IPS-NIHi11 (cell line): Measurements from ENCODE around the gene SMPDL3B.
"Not testable (repeated sequence)": the region's sequence is repeated elsewhere in the genome, so short reads cannot be mapped to it uniquely, and the experiment has no call there.

Experiments used
- DNase-seq: peaks from one replicate; pipeline ENCODE4 v3.0.0; 2012; ENCODE audit warnings: mixed read lengths, low spot score

SMPDL3B gene

DNA sequence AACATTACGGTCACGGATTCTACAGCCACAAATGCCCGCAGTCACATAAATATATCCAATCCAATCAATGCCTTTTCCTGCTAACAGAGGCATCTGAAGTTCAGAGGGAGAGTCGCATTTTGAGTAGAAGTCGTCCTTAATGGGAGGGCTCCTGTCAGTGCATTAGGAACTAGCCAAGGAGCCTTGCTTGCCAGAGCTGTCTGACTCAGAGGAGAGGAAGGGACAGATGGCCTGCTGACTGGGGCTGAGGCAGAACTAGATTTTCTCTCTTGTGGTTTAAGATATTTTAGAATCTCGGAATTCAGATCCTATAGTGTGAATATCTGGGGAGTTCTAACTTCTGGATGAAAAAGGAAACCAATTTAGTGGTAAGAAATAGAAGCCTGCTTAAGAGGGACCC is 35.6 kb downstream of the SMPDL3B start:
- DNase-seq: no peak

DNA sequence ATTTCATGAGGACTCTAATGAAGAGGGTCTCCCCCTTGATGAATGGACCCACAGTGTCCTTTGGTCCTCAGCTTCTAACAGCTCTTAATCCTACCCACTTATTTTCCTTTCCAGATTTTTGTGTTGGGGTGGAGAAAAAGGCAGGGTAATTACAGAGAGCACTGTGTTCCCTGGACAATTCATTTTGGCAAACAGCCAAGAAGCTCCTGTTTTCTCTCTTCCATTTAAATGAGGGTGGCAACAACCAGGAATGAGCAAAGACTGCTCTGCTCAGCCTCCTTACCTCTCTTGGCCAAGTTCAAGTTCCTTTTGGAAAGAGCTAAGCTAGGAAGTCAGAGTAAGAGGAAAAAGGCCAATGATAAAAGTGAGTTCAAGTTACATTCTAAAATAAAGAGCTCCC is 36.9 kb downstream of the SMPDL3B start:
- DNase-seq: no peak

DNA sequence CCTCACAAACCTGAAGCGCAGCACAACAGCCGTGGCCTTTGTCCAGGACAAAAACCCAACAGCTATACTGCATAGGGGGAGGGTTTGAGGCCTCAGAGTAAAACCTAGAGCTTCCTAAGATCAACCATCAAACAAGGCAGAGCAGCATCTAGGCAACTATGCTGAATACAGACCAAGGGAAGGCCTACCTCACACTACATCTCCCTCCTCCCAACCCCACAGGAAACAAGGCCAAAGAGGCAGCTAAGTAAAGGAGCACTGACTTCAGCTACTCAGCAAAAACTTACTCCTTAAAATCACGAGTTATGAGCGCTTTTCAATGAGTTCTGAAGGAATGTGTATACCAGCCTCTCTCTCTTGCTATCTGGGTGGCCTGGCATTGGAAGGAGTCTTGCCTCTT is 37.3 kb downstream of the SMPDL3B start:
- DNase-seq: no peak

DNA sequence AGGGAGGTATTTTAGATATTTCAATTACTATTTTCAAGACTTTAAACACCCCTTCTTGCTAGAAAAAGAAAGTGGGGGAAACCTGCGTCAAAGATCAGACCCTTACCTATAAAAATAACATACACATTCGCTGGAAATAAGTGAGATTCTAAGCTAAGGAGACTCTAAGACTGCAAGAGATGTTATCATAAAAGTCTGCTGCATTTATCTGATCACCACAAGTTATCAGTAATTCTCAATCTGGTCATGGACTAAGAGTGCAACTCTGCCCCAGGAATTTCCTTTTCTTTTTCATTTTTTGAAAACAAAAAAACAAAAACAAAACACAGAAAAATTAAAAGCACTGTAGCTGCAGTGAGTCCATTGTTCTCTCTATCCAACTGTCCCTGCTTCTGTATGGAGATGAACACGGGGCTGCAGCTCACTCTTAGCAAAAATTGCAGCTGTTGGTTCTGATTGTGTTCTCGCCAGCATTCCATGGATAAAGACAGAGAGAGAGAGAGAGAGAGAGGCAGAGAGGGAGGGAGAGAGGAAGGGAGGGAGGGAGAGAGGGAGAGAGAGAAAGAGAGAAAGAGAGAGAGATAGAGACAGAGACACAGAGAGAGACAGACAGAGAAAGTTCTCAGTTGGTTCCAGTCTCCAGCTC is 39.1 kb downstream of the SMPDL3B start:
- no peak for DNase-seq

DNA sequence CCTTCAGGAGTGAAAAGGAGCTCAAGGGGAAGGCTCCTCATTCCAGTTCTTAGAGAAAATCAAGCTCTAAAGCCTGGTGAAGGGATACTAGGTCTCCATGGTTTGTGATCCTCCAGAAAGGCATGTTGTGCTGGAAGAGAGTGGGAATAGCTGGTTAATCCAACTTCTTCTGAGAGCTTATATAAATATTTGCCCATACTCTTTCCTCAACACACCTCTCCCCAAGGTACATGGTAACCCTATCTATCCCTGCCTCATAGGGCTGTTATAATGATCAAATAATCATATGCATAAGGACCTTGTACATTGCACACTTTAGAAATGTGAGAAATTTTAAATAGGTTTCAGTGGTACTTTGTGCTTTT is 39.6 kb downstream of the SMPDL3B start:
- DNase-seq: no peak

DNA sequence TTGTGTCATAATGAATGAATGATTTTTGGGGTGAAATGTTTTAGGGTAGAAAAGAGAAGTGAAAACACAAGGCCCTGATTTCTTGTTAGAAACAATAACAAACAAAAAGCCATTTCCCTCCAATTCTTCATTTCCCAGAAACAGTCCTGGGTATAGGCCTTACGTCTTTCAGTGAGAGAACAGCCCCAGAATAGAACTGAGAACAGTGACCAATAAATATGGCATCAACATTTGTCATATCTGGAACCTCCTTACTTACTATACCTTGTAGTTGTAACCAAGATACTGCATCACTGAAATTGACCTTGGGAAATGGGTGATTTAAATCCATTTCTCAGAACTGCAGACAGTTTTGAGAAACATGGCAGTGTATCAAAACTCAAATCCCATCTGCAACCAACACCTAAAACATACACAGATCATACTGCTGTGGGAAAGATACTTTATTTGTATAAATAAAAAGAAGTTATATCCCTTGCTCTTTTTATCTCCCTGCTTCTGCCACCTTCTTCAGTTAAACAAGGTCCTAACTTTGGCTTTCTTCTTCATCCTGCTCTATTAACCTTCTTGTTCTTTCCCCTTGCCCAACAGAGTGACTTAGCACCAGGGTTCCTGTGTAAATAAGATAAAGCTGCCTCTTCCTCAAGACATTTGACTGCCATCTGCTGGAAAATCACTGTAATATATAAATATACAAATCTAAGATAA is 44.5 kb downstream of the SMPDL3B start:
- peak; percentile 29 for DNase-seq

DNA sequence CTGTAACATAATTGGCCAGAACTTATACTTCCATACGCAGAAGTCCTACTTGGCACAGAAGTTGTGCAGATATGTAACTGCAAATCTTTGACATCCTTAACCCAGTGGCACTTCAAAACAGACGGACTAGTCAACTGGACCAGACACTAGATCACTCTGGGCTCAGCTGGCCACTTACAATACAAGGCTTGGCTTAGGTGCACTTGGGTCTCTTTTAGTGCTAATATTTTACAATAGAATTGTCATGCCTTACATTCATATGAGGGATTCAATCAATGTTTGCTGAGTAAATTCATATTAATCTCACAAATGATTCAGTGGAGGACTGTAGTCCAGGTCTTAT is 45.0 kb downstream of the SMPDL3B start:
- DNase-seq: no peak

DNA sequence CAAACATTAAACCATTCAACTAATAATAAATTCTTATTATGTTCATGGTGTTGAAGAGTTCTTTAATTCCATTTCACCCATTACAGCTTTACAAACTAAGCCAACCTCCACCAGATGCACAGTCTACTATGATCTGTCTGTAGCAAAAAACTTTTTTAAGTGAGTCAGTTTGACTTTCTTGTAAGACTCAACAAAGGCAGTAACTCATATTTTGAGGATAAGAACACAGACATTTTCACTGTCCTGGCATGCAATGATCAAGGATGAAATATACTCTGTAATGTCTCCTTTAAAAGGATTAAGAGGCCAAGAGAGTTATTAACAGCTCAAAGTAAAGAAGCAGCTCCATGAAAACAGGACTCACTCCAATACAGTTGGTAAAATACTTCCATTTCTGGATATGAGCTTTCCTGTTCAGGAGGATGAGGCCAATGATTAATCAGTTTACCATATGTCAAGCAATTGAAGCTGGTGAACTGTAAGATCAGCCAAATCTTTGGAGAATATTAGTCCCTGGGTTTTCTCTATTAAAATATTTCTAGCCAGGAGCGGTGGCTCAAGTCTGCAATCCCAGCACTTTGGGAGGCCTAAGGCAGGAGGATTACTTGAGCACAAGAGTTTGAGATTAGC is 45.5 kb downstream of the SMPDL3B start:
- no peak for DNase-seq

DNA sequence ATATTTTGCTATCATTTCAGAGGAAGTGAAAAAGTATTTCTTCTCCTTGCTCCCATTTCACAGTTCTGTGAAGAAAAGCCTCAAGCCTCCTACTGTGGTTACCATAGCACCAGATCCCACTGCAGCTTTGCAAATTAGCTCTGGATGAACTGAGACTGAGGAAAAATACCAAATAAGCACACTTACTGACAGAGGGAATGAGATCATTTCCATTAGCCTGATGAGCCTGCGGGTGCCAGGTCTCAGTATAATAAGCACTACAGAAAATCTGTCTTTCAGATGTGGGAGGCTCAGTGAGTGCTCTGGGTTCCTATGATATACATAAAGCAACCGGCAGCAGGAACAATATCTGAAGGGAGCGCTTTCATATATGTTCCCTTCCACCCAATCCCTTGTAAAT is 46.3 kb downstream of the SMPDL3B start:
- DNase-seq: no peak

DNA sequence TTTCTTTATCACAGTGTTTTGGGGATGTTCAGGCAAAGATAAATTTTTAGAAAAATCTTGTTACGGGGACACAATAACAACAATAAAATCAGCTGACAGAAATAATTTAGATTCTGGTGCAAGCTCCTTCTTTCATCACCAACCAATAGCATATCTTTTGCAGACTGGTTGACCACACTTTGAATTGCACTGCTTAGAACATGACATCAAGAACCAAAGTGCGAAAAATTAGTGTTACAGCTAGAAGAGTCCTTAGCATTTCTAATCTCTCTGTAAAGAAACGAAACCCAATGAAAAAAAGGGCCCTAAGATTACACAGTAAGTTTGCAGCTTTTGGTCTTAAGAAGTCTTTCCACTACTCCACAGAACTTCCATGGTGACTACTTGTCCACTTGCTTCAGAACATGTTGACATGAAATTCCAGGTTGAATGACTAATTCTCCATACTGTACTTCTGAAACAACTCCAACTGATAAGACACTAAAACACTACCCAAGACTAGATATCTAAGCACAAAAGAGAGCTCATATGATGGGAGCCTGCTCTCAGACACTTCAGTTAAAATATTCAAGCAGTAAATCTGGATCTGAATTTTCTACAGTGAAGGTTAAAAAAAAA is 56.2 kb downstream of the SMPDL3B start:
- no peak for DNase-seq

DNA sequence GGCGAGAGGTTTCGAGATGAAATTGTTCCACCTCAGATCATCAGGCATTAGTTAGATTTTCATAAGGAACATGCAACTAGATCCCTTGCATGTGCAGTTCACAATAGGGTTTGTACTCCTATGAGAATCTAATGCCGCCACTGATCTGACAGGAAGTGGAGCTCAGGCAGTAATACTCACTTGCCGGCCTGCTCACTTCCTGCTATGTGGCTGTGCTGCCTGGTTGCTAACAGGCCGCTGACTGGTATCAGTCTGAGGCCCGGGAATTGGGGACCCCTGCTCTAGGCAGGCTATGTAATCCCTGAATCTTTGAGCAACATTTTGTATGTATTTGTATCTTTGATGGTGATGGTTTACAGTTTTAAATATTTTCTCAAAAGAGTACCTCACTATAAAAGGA is 57.5 kb downstream of the SMPDL3B start:
- no peak for DNase-seq

DNA sequence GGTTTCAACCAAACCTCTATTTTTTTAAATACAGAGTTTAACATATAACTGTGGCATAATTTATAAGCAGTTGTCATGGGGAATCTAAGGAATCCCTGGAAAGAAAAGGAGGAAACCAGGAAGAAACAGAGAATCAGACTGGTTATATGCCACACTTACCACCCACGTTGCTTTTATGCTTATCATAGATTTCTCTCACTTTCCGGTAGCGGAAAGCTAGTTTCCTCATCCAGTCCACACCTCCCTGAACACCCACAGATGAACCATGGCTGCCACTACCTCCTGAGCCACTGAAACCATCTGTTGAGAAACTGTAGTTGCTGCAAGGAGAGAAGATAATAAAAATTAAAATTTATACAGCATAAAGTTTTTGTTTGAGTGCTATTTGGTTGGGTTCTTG is 58.4 kb downstream of the SMPDL3B start:
- DNase-seq: no peak

DNA sequence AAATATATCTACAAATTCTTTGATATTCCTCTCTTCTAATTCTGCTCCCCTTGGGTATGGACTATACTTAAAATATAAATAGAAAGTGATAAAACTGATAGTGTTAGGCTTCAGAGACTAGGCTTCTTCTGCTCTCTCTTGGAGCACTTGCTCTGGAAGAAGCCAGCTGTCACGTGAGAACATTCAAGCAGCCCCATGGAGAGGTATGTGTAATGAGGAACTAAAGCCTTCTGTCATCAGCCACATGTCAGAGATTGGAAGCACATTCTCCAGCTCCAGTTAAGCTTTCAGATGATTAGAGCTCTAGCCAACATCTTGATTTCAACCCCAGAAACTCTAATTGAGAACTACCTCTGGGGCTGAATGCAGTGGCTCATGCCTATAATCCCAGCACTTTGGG is 59.3 kb downstream of the SMPDL3B start:
- DNase-seq: no peak

DNA sequence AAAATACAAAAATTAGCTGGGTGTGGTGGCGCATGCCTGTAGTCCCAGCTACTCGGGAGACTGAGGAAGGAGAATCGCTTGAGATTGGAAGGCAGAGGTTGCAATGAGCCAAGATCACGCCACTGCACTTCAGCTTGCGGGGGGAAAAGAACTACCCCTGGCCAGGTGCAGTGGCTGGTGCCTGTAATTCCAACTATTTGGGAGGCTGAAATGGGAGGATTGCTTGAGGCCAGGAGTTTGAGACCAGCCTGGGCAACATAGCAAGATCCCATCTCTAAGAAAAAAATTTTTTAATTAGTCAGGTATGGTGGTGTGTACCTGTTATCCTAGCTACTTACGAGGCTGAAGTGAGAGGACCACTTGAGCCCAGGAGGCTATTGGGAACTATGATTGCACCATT is 59.7 kb downstream of the SMPDL3B start:
- DNase-seq: not testable (repeated sequence)

DNA sequence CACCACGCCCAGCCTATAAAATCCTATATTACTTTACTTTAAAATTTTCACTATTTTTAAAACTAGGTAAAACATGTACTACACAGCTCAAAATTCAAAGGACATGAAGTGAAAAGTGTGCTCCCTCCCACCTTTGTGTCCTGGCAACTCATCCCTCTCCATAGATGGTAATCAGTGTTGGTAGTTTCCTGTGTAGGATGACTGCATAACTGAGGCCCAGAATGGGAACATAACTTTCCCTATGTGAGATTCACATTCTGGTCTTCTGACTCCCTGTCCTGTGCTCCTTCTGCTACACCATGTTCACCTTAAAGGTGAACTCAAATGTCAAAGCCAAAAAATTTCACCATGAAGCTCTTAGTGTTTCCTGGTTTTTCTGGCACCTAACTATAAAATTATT is 64.3 kb downstream of the SMPDL3B start:
- no peak for DNase-seq

DNA sequence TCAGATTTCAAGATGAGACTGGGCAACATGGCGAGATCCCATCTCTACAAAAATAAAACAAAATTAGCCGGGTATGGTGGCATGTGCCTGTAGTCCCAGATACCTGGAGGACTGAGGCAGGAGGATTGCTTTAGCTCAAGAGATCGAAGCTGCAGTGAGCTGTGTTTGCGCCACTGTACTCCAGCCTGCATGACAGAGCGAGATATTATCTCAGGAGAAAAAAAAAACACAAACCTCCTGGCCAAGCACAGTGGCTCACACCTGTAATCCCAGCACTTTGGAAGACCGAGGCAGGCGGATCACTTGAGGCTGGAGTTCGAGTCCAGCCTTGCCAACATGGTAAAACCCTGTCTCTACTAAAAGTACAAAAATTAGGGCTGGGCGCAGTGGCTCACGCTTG is 67.8 kb downstream of the SMPDL3B start:
- no peak for DNase-seq

DNA sequence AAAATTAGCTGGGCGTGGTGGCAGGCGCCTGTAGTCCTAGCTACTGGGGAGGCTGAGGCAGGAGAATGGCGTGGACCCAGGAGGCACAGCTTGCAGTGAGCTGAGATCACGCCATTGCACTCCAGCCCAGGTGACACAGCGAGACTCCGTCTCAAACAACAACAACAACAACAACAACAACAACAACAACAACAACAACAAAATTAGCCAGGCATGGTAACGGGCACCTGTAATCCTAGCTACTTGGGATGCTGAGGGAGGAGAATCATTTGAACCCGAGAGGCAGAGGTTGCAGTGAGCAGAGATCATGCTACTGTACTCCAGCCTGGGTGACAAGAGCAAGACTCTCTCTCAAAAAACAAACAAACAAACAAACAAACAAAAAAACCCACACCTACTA is 68.3 kb downstream of the SMPDL3B start:
- DNase-seq: not testable (repeated sequence)
